Testis (tissue), 3 donors: ENCODE results near the gene IGFBP2. TPM values are rescaled to one million over a fixed set of nuclear protein-coding genes. Genes with fewer than 3 reads are reported as not detected.

Source experiments
- DNase-seq: peaks from one replicate; pipeline ENCODE4 v3.0.0-alpha.2; 2019
- H3K27ac ChIP-seq, 2 donors: fragments of 200-600 bp; sonication (generic); one replicate each; pipeline ENCODE4 v1.5.1; 2019
- H3K27me3 ChIP-seq: fragments of 200-600 bp; sonication (generic); one replicate; pipeline ENCODE4 v1.5.1; 2019
- H3K36me3 ChIP-seq: fragments of 200-600 bp; sonication (generic); one replicate; pipeline ENCODE4 v1.5.1; 2017; ENCODE audit warnings: low read depth; ENCODE audit errors: missing control alignments
- H3K4me1 ChIP-seq: fragments of 200-600 bp; sonication (generic); one replicate; pipeline ENCODE4 v1.5.1; 2019
- H3K4me3 ChIP-seq, 2 donors: fragments of 200-600 bp; sonication (generic); one replicate each; pipeline ENCODE4 v1.5.1; 2017 to 2019
- H3K9me3 ChIP-seq: fragments of 200-600 bp; sonication (generic); one replicate; pipeline ENCODE4 v1.5.1; 2017
- CTCF ChIP-seq, 3 experiments: fragments of 450-650 bp in 2 of 3; fragments of 200-600 bp in 1 of 3; sonication (generic) in 1 of 3; IDR thresholded peaks; one replicate each; pipeline ENCODE4 v1.5.1; 2016 to 2019; ENCODE audit warnings: antibody characterized with exemption in 3 of 3, mild to moderate bottlenecking in 2 of 3, moderate library complexity in 1 of 3
- POLR2A ChIP-seq: fragments of 450-650 bp; IDR thresholded peaks from one replicate; pipeline ENCODE4 v1.6.1; 2017; ENCODE audit warnings: antibody characterized with exemption, mild to moderate bottlenecking, moderate library complexity
- WGBS, 2 donors: methylation state at CpG; one replicate each; pipeline ENCODE4 v1.1.5; 2018; 5-methylcytosine and 5-hydroxymethylcytosine counted together
- intact Hi-C: fragments of 100-400 bp; cut with DNase I; formaldehyde crosslinking; loops from one replicate; pipeline ENCODE4 v1.15.1; 2023; ENCODE audit warnings: low total_unique reads
- polyA plus RNA-seq: library from polyadenylated mRNA; stranded (reverse); fragments of 350-450 nt; fragmentation: Illumina TruSeq; extraction: RNeasy Lipid Tissue Mini Kit (QIAGEN cat#74804); gene quantifications from one replicate; pipeline ENCODE4 v1.2.3, GENCODE V29; 2014; ENCODE audit warnings: low read depth, low replicate concordance; ENCODE audit not compliant: insufficient read depth
- total RNA-seq, 2 donors: library from RNA; depleted of rRNA; stranded (reverse); fragments of >200 nt; gene quantifications; one replicate each; pipeline ENCODE4 v1.2.3, GENCODE V29; 2016

Gene IGFBP2
- total and polyA plus RNA-seq, 3 donors from 2014 or later: 100 to 180 (median 118) TPM

DNA sequence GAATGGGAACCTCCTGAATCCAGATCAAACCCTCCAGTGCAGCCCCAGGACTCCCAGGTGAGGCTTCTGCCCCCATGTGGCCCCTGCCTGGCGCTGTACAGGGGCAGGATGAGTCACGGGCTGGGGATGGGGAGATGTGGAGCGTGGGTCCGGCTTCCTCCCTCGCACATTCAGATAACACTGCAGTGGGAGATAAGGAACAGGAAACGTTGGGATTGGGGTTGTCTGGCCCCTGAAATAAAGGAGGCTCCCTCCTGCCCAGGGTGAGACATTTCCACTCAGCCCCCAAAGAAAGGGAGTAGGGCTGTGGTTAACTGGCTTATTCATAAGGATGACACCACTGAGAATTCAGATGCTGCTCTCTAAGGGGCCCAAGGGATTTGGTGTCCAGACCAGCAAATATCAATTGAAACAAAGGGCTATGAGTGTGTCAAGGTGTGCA, 31.4 kb downstream of the IGFBP2 start:
- peaks cover 18% of the 10 kb centered on the region for H3K4me1 ChIP-seq
- TF ChIP-seq POLR2A (no peak), CTCF (IDR thresholded peaks at IDR 0.05) (no peak)
- WGBS, 2 donors: 49 to 69% methylated on average over 4 to 6 of the region's 6 CpGs
- H3K27ac ChIP-seq: no peak overlapping the region
- H3K4me3 ChIP-seq: no peak overlapping the region
- H3K9me3 ChIP-seq: no peaks in the 10 kb centered on the region
- no peaks in the 10 kb centered on the region for H3K36me3 ChIP-seq
- no peaks in the 10 kb centered on the region for H3K27me3 ChIP-seq
- intact Hi-C loops: loop anchor here (5.0 kb wide), 1 partner anchor 147 kb away; no protein-coding TSS in a partner anchor
- DNase-seq: no peak

DNA sequence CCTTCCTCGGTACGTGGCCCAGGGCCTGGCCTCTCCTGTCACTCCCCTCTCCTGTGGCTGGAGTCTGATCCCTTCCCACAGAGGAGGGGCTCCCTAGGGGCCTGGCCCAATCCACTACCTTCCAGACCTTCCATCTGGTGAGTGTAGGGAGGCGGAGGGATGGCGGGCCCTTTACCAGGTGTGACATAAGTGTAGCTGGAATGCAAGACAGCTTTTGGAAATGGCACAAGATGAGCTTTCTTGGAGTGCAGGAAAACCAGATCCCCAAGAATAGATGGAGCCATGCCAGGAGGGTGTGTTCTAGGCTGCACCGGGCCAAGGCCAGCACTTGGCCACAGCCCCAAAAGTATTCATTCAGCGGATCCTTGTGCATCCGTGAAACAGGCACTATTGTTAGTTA, 32.0 kb downstream of the IGFBP2 start:
- Histone ChIP-seq H3K36me3 (no peaks in the 10 kb centered on the region), H3K4me1 (peaks cover 18% of the 10 kb centered on the region), H3K27ac (no peak overlapping the region), H3K4me3 (no peak overlapping the region), H3K9me3 (no peaks in the 10 kb centered on the region), H3K27me3 (no peaks in the 10 kb centered on the region)
- peak; percentile 84 for DNase-seq
- intact Hi-C loops: loop anchor here (5.0 kb wide), 1 partner anchor 148 kb away; no protein-coding TSS in a partner anchor
- TF ChIP-seq POLR2A: no peak
- TF ChIP-seq CTCF (IDR thresholded peaks at IDR 0.05): no peak
- WGBS, 2 donors: 27 to 39% methylated on average over 6 to 7 of the region's 7 CpGs

DNA sequence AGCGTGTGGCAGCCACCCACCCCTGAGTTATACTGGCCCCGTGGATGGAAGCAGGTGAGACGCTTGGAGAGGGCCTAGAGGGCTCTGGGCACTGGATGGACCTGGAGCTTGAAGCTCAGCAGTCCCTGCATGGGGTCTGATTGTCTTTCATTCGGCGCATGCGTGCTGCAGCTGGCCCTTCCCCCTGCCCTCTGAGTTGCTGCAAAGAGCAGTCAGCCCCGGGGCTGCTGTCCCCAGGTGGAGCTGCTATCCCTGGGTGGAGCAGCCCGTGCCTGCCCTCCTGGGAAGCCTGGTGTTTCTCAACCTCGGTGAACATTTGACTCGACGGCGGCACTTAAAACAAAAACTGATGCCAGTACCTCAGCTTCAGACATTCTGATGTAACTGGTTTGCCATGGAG, 32.5 kb downstream of the IGFBP2 start:
- TF ChIP-seq CTCF (IDR thresholded peaks at IDR 0.05) (no peak), POLR2A (no peak)
- intact Hi-C loops: loop anchor here (5.0 kb wide), 1 partner anchor 148 kb away; no protein-coding TSS in a partner anchor
- Histone ChIP-seq H3K4me3 (no peak overlapping the region), H3K36me3 (no peaks in the 10 kb centered on the region), H3K9me3 (no peaks in the 10 kb centered on the region), H3K4me1 (peaks cover 18% of the 10 kb centered on the region), H3K27me3 (no peaks in the 10 kb centered on the region), H3K27ac (no peak overlapping the region)
- DNase-seq: peak; percentile 33
- 27 to 38% methylated on average over 10 to 12 of the region's 12 CpGs for WGBS, 2 donors

DNA sequence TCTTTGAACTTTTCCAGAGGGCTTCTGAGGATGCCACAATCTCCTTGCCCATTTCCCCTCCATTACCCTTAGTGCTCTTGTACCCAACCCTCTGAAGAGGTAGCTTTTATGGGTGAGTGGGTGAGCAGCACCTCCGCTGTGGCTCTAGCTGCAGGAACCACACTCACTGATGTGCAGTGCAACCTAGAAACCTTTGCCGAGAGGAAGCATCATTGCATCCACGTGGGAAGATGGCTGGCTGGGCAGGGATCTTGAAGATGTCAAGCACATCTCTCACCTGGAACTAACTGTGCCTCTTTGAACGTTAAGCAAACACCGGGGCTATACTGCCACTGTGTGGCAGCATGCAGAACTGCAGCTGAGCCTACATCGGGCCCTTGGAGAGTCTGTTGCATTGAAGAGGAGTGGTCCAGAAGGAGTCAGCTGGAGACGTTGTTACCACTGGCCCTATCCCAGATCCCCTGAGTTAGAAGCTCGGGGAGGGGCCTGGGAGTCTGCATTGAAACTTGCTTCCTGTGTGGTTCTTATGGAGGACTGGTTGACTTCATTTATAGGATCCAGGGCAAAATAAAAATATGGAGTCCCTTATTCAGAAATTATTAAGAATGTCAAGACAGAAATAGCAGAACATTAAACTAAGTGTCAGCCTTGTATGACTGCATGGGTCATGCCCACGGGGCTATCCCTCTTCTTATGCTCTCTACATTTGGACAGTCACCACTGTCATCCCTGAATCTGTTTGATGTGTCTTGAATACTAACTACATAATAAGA, 33.4 kb downstream of the IGFBP2 start:
- intact Hi-C loops: loop anchor here (5.0 kb wide), 1 partner anchor 149 kb away; no protein-coding TSS in a partner anchor
- peaks cover 18% of the 10 kb centered on the region for H3K4me1 ChIP-seq
- H3K27ac ChIP-seq: no peak overlapping the region
- no peaks in the 10 kb centered on the region for H3K36me3 ChIP-seq
- TF ChIP-seq CTCF (IDR thresholded peaks at IDR 0.05): peak; percentile 91 to 98 (median 97)
- TF ChIP-seq POLR2A: no peak
- DNase-seq: peak; percentile 82
- no peak overlapping the region for H3K4me3 ChIP-seq
- no peaks in the 10 kb centered on the region for H3K27me3 ChIP-seq
- H3K9me3 ChIP-seq: no peaks in the 10 kb centered on the region
- WGBS, 2 donors: 3 to 12% methylated on average over 5 to 9 of the region's 9 CpGs
